Measurements from ENCODE around the gene FABP1. TPM values are rescaled to one million over a fixed set of nuclear protein-coding genes. Genes with fewer than 3 reads are reported as not detected.

FABP1 gene
- total and polyA plus RNA-seq, 9 of the 15 experiments (the other 6 are each of a cell fraction or from before 2014, with no cell fraction given): 0.64 TPM; not detected in 8

GRCh38 chr2:88091943-88092342, 35.9 kb downstream of the FABP1 start (continued):
- TF ChIP-seq NCOA1 (IDR thresholded peaks at IDR 0.05; ENCODE audit: low read depth) (no peak), ZNF780A (CRISPR knock-in tag; IDR thresholded peaks at IDR 0.05) (no peak), SPI1 (IDR thresholded peaks at IDR 0.05; ENCODE audit: borderline replicate concordance, low read depth, low read length) (peak; percentile 73)

- FAIRE-seq: no peak
- no peak overlapping the region for H3K4me2 ChIP-seq (ENCODE audit: insufficient read depth, low read length)
- ChIA-PET CTCF (ENCODE audit: low intra/inter-chr PET ratio) (no interaction called here), POLR2A (no interaction called here)
- H2AFZ ChIP-seq (ENCODE audit: low read depth, low read length): no peak overlapping the region
- intact Hi-C loops (cut with micrococcal nuclease): no loop called here
- H3K27ac ChIP-seq (ENCODE audit: extremely low read depth, low read depth, low read length): no peak overlapping the region
- ATAC-seq: peak; percentile 44
- no peaks in the 10 kb centered on the region for H3K79me2 ChIP-seq (ENCODE audit: control insufficient read depth, insufficient read depth, low read length)
- no peaks in the 10 kb centered on the region for H3K9me3 ChIP-seq (replicated peaks; ENCODE audit: control insufficient read depth, insufficient read depth, low read depth, low read length)
- H4K20me1 ChIP-seq (replicated peaks; ENCODE audit: control insufficient read depth, insufficient read depth, low read length): no peaks in the 10 kb centered on the region
- 47% methylated on average over 8 of the region's 8 CpGs for WGBS (ENCODE audit: insufficient coverage, low coverage, missing lambda C conversion rate)
- H3K27me3 ChIP-seq (ENCODE audit: control insufficient read depth in 2 of 2, insufficient read depth in 2 of 2, low read length in 2 of 2): peaks cover 0 to 5% of the 10 kb centered on the region in 2 experiments; a peak in 2 of 5 replicates
- peaks cover 3 to 16% of the 10 kb centered on the region in 2 experiments; a peak in 3 of 5 replicates for H3K4me1 ChIP-seq (replicated peaks in 1 of 2; ENCODE audit: control insufficient read depth in 2 of 2, insufficient read depth in 2 of 2, low read length in 2 of 2)
- DNase-seq (ENCODE audit: extremely low read depth in 1 of 4, low spot score in 3 of 4): no peak
- in situ Hi-C loops (cut with MboI): no loop called here
- TF ChIP-seq EGR1 (conservative IDR thresholded peaks at IDR 0.05) (peak; percentile 66), ZNF217 (CRISPR knock-in tag; IDR thresholded peaks at IDR 0.05) (no peak)
- no peak overlapping the region for H3K4me3 ChIP-seq
- no peaks in the 10 kb centered on the region for H3K9me1 ChIP-seq (ENCODE audit: control insufficient read depth, insufficient read depth, low read length)
- no peaks in the 10 kb centered on the region for H3K36me3 ChIP-seq (ENCODE audit: control insufficient read depth, insufficient read depth, low read length)
- no peak overlapping the region for H3K9ac ChIP-seq (ENCODE audit: insufficient read depth in 1 of 2, low read depth in 2 of 2, low read length in 2 of 2)
- BruUV-seq (replicated peaks): no TSS peak
Observed at GRCh38 chr2:88090446-88091283, 37.2 kb downstream of the FABP1 start.

Measured in K562 (cell line).